Skeletal muscle tissue (tissue), 4 donors: ENCODE results near the gene NFAM1. TPM values are rescaled to one million over a fixed set of nuclear protein-coding genes. Genes with fewer than 3 reads are reported as not detected.

Experiments used
- H3K27ac ChIP-seq: one replicate; pipeline ENCODE4 v1.7.0; 2013; ENCODE audit warnings: mild to moderate bottlenecking, low read depth, low read length, inconsistent platforms
- H3K27me3 ChIP-seq, 3 donors: one replicate each; pipeline ENCODE4 v1.7.0; 2013; ENCODE audit warnings: low read length in 3 of 3; ENCODE audit not compliant: control insufficient read depth in 3 of 3, insufficient read depth in 3 of 3
- H3K36me3 ChIP-seq, 3 donors: one replicate each; pipeline ENCODE4 v1.7.0; 2013; ENCODE audit warnings: low read length in 3 of 3; ENCODE audit not compliant: control insufficient read depth in 3 of 3, insufficient read depth in 3 of 3
- H3K4me1 ChIP-seq, 3 donors: one replicate each; pipeline ENCODE4 v1.7.0; 2013; ENCODE audit warnings: low read length in 3 of 3, mild to moderate bottlenecking in 3 of 3; ENCODE audit not compliant: control insufficient read depth in 3 of 3, insufficient read depth in 3 of 3
- H3K4me3 ChIP-seq, 3 donors: one replicate each; pipeline ENCODE4 v1.7.0; 2013; ENCODE audit warnings: low read length in 3 of 3
- H3K9ac ChIP-seq, 3 donors: one replicate each; pipeline ENCODE4 v1.7.0; 2013; ENCODE audit warnings: low read length in 3 of 3, mild to moderate bottlenecking in 3 of 3, moderate library complexity in 2 of 3, low read depth in 1 of 3
- H3K9me3 ChIP-seq, 3 donors: one replicate each; pipeline ENCODE4 v1.7.0; 2013; ENCODE audit warnings: low read length in 3 of 3; ENCODE audit not compliant: control insufficient read depth in 3 of 3
- total RNA-seq: library from RNA; depleted of rRNA; stranded (reverse); fragments of >200 nt; gene quantifications from one replicate; pipeline ENCODE4 v1.2.3, GENCODE V29; 2014
- donor health status: Osteomylitis.

NFAM1 gene
- total RNA-seq, 1 donor from 2014 or later: 0.52 TPM

DNA sequence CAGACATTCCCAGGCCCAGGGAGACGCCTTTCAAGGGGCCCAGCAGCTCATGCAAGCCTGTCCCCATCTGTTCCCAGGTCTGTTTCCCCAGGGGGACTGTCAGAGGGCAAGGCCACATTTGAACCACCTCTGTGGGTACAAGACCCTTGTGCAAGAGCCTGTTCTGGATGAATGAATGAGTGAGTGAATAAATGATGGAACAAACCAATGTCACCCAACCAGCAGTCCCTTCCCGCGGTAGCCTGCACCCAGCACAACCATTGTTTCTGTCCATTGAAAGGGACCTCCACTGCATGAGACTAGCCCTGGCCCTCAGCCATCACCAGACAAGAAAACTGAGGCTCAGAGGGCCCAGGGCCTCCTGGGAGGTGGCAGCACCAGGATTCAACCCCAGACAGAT, 92.1 kb downstream of the NFAM1 start:
- Histone ChIP-seq H3K36me3 (no peaks in the 10 kb centered on the region), H3K9me3 (no peaks in the 10 kb centered on the region), H3K27ac (no peak overlapping the region), H3K4me1 (peaks cover 0 to 3% (median 2%) of the 10 kb centered on the region in 3 donors), H3K9ac (no peak overlapping the region), H3K27me3 (peaks cover 44 to 64% (median 47%) of the 10 kb centered on the region in 3 donors), H3K4me3 (no peak overlapping the region)

DNA sequence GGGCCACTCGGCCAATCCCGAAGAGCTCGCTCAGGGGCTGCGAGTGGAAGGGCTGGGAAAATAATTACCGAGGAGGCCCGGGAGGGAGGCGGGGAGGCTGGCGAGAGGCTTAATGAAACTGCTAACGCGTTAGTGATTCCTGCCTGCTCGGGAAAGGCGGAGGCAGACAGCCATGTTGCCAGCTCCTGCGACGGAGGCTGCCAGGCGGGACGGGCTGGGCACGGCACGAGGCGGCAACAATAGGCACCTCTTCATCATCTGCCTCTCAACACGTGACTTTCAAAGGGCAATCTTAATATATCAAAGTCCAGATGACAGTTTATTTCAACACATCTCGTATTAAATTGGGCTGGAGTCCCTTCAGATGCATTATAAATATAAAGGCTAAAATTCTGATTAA, 93.7 kb downstream of the NFAM1 start:
- Histone ChIP-seq H3K27ac (no peak overlapping the region), H3K36me3 (no peaks in the 10 kb centered on the region), H3K4me3 (no peak overlapping the region), H3K27me3 (peaks cover 47 to 69% (median 47%) of the 10 kb centered on the region in 3 donors), H3K4me1 (peaks cover 0 to 4% (median 3%) of the 10 kb centered on the region in 3 donors), H3K9me3 (no peaks in the 10 kb centered on the region), H3K9ac (no peak overlapping the region)

- Histone ChIP-seq H3K9me3 (no peaks in the 10 kb centered on the region), H3K4me1 (peaks cover 0 to 3% (median 3%) of the 10 kb centered on the region in 3 donors), H3K27me3 (peaks cover 41 to 65% (median 44%) of the 10 kb centered on the region in 3 donors), H3K27ac (no peak overlapping the region), H3K36me3 (no peaks in the 10 kb centered on the region), H3K9ac (no peak overlapping the region), H3K4me3 (no peak overlapping the region)
These were observed 94.8 kb downstream of the NFAM1 start for GRCh38 chr22:42337356-42337755.

DNA sequence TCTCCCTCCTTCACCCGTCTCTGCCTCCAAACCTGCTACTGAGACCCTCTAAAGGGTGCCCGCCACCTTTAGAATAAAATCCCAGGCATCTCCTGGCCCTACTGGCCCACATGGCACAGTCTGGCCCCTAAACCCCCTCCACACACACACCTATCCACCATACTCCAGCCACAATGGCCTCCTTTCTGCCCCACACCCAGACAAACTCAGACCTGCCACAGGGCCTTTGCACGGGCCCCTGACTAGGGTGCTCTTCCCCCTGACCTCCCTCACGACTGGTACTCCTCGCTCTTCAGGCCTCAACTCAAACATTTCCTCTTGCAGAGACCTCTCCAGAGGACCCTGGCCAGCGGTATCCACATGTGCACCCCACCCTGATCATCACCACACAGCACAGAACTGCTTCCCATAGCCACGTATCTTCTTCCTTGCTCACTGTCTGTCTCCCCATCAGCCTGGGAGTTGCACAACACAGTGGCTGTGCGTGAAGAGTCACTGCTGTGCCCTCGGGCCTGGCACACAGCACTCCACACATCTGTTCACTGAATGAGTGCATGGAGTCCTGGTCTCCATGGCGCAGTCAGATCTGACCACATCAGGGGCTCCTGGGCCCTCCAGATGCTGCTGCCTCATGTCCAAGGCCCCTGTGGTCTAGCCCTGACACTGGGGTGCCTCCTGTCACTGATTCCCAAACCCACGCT, 95.5 kb downstream of the NFAM1 start:
- no peak overlapping the region for H3K27ac ChIP-seq
- peaks cover 0 to 3% (median 3%) of the 10 kb centered on the region in 3 donors for H3K4me1 ChIP-seq
- H3K9ac ChIP-seq: no peak overlapping the region
- H3K4me3 ChIP-seq: no peak overlapping the region
- H3K27me3 ChIP-seq: peaks cover 34 to 59% (median 44%) of the 10 kb centered on the region in 3 donors
- no peaks in the 10 kb centered on the region for H3K36me3 ChIP-seq
- H3K9me3 ChIP-seq: no peaks in the 10 kb centered on the region

DNA sequence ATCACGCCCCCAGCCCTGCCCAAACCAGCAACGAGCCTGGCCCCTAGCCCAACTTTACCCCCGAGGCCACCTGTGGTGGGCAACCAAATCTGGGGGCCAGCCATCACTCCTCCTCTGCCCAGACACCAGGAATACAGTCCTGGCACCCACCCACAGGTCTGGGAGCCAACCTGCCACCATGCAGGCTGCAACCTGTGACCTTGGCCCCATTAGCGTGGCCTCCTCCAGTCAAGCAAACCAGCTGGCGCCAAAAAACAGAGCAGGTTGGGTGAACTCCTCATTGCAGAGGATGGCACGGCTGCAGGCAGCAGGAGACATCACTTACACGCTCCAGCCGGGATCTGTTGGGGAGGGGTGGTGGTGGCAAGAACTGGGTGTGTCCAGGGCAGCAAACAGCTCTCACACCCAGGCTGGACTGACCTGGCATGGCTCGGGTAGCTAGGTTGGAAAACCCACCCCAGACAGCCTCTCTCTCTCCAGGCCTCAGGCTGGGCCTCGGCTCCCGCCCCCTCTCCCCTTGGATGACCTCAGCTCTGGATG, 96.3 kb downstream of the NFAM1 start:
- peaks cover 0 to 3% (median 3%) of the 10 kb centered on the region in 3 donors for H3K4me1 ChIP-seq
- H3K4me3 ChIP-seq: no peak overlapping the region
- H3K9me3 ChIP-seq: no peaks in the 10 kb centered on the region
- H3K36me3 ChIP-seq: no peaks in the 10 kb centered on the region
- no peak overlapping the region for H3K9ac ChIP-seq
- no peak overlapping the region for H3K27ac ChIP-seq
- H3K27me3 ChIP-seq: peaks cover 30 to 58% (median 38%) of the 10 kb centered on the region in 3 donors

GRCh38 chr22:42334875-42335512, 97.2 kb downstream of the NFAM1 start:
- Histone ChIP-seq H3K27ac (no peak overlapping the region), H3K9ac (no peak overlapping the region), H3K36me3 (no peaks in the 10 kb centered on the region), H3K27me3 (peaks cover 26 to 59% (median 32%) of the 10 kb centered on the region in 3 donors), H3K4me3 (no peak overlapping the region), H3K9me3 (no peaks in the 10 kb centered on the region), H3K4me1 (peaks cover 0 to 3% (median 3%) of the 10 kb centered on the region in 3 donors)

DNA sequence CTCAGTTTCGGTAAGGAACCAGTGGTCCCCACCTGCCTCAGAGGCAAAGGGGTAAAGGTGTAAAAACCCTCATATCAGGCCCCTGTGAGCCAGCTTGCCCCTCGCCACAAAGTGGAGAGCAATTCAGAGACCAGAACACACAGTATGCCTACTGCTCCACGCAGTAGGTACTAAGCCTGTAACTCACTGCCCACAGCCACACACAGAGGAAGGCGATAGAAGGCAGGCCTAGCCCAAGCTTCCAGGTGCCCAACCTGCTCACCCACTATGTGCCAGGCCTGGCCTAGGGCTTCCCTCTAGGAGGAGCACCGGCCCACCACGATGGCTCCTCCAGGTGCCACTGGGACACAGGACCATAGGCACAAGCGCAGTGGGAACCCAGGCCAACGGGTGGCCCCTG, 98.7 kb downstream of the NFAM1 start:
- Histone ChIP-seq H3K4me1 (peaks cover 0 to 3% (median 3%) of the 10 kb centered on the region in 3 donors), H3K9ac (no peak overlapping the region), H3K4me3 (no peak overlapping the region), H3K9me3 (no peaks in the 10 kb centered on the region), H3K27me3 (peaks cover 15 to 50% (median 20%) of the 10 kb centered on the region in 3 donors), H3K27ac (no peak overlapping the region), H3K36me3 (no peaks in the 10 kb centered on the region)

GRCh38 chr22:42332089-42332488, 100.1 kb downstream of the NFAM1 start:
- Histone ChIP-seq H3K27ac (no peak overlapping the region), H3K36me3 (no peaks in the 10 kb centered on the region), H3K27me3 (peaks cover 8 to 47% (median 20%) of the 10 kb centered on the region in 3 donors), H3K9ac (no peak overlapping the region), H3K4me1 (peaks cover 0 to 3% (median 3%) of the 10 kb centered on the region in 3 donors), H3K9me3 (no peaks in the 10 kb centered on the region), H3K4me3 (no peak overlapping the region)

DNA sequence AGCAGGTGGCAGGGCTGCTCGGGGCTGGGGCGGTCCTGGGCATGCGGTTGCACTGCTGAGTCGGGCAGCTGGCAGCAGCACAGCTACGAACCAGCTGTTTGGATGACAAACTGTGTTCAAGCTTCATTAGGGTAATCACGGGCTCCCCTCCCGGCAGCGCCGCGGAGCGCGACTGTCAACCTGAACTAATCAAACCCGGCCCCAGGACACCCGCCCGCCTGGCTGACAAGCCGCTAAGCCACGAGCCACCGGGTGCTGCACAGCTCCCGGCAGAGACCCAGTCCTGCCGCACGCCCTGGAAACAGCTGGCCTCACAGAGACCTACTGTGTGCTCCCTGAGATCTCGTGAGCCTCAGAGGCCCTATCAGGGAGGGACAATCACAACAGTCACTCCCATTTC, 101.2 kb downstream of the NFAM1 start:
- H3K9ac ChIP-seq: no peak overlapping the region
- no peaks in the 10 kb centered on the region for H3K9me3 ChIP-seq
- no peaks in the 10 kb centered on the region for H3K36me3 ChIP-seq
- H3K4me3 ChIP-seq: no peak overlapping the region
- H3K27ac ChIP-seq: no peak overlapping the region
- peaks cover 11 to 42% (median 25%) of the 10 kb centered on the region in 3 donors for H3K27me3 ChIP-seq
- H3K4me1 ChIP-seq: peaks cover 0 to 3% (median 3%) of the 10 kb centered on the region in 3 donors
